ENCODE measurements around the gene MYL1. TPM values are rescaled to one million over a fixed set of nuclear protein-coding genes. Genes with fewer than 3 reads are reported as not detected.

Gene MYL1
- total RNA-seq, 1 donor from 2014 or later = 0.36 TPM

GRCh38 chr2:210271300-210271699 is 43.7 kb downstream of the MYL1 start:
- no peak for DNase-seq (ENCODE audit: low spot score in 2 of 2, unreplicated experiment in 2 of 2)
- no peak overlapping the region for H3K4me3 Mint-ChIP-seq
- H3K36me3 Mint-ChIP-seq = no peaks in the 10 kb centered on the region
- H3K4me1 Mint-ChIP-seq = no peaks in the 10 kb centered on the region
- peaks cover 14% of the 10 kb centered on the region for H3K27me3 Mint-ChIP-seq (ENCODE audit: low read depth)
- no peak overlapping the region for H3K27ac Mint-ChIP-seq
- peaks cover 8% of the 10 kb centered on the region for H3K9me3 Mint-ChIP-seq
- TF ChIP-seq CTCF (IDR thresholded peaks at IDR 0.05; ENCODE audit: unreplicated experiment) = no peak

- TF ChIP-seq CTCF (IDR thresholded peaks at IDR 0.05; ENCODE audit: unreplicated experiment) = no peak
- no peak overlapping the region for H3K4me3 Mint-ChIP-seq
- peaks cover 14% of the 10 kb centered on the region for H3K27me3 Mint-ChIP-seq (ENCODE audit: low read depth)
- no peaks in the 10 kb centered on the region for H3K9me3 Mint-ChIP-seq
- no peaks in the 10 kb centered on the region for H3K36me3 Mint-ChIP-seq
- no peak overlapping the region for H3K27ac Mint-ChIP-seq
- H3K4me1 Mint-ChIP-seq = no peaks in the 10 kb centered on the region
- DNase-seq (ENCODE audit: low spot score in 2 of 2, unreplicated experiment in 2 of 2) = no peak
Measured at GRCh38 chr2:210269148-210269547, 45.8 kb downstream of the MYL1 start.

GRCh38 chr2:210268281-210268680 is 46.7 kb downstream of the MYL1 start:
- H3K4me1 Mint-ChIP-seq = no peaks in the 10 kb centered on the region
- H3K9me3 Mint-ChIP-seq = no peaks in the 10 kb centered on the region
- H3K36me3 Mint-ChIP-seq = no peaks in the 10 kb centered on the region
- H3K27ac Mint-ChIP-seq = no peak overlapping the region
- no peak for DNase-seq (ENCODE audit: low spot score in 2 of 2, unreplicated experiment in 2 of 2)
- peaks cover 14% of the 10 kb centered on the region for H3K27me3 Mint-ChIP-seq (ENCODE audit: low read depth)
- TF ChIP-seq CTCF (IDR thresholded peaks at IDR 0.05; ENCODE audit: unreplicated experiment) = no peak
- H3K4me3 Mint-ChIP-seq = no peak overlapping the region

- Mint-ChIP-seq H3K4me1 (no peaks in the 10 kb centered on the region), H3K27ac (no peak overlapping the region), H3K4me3 (no peak overlapping the region), H3K9me3 (no peaks in the 10 kb centered on the region), H3K36me3 (no peaks in the 10 kb centered on the region), H3K27me3 (ENCODE audit: low read depth) (peaks cover 14% of the 10 kb centered on the region)
- DNase-seq (ENCODE audit: low spot score in 2 of 2, unreplicated experiment in 2 of 2) = no peak
- no peak for TF ChIP-seq CTCF (IDR thresholded peaks at IDR 0.05; ENCODE audit: unreplicated experiment)
Measured at GRCh38 chr2:210267698-210268097, 47.3 kb downstream of the MYL1 start.

- H3K27ac Mint-ChIP-seq = no peak overlapping the region
- H3K27me3 Mint-ChIP-seq (ENCODE audit: low read depth) = peaks cover 11% of the 10 kb centered on the region
- no peak for DNase-seq (ENCODE audit: low spot score in 2 of 2, unreplicated experiment in 2 of 2)
- no peaks in the 10 kb centered on the region for H3K4me1 Mint-ChIP-seq
- no peaks in the 10 kb centered on the region for H3K9me3 Mint-ChIP-seq
- H3K36me3 Mint-ChIP-seq = no peaks in the 10 kb centered on the region
- H3K4me3 Mint-ChIP-seq = no peak overlapping the region
- TF ChIP-seq CTCF (IDR thresholded peaks at IDR 0.05; ENCODE audit: unreplicated experiment) = no peak
Measured at GRCh38 chr2:210264282-210264681, 50.7 kb downstream of the MYL1 start.

- H3K4me3 Mint-ChIP-seq = no peak overlapping the region
- no peaks in the 10 kb centered on the region for H3K9me3 Mint-ChIP-seq
- H3K4me1 Mint-ChIP-seq = no peaks in the 10 kb centered on the region
- H3K36me3 Mint-ChIP-seq = no peaks in the 10 kb centered on the region
- peaks cover 10% of the 10 kb centered on the region for H3K27me3 Mint-ChIP-seq (ENCODE audit: low read depth)
- no peak for TF ChIP-seq CTCF (IDR thresholded peaks at IDR 0.05; ENCODE audit: unreplicated experiment)
- no peak for DNase-seq (ENCODE audit: low spot score in 2 of 2, unreplicated experiment in 2 of 2)
- H3K27ac Mint-ChIP-seq = no peak overlapping the region
Measured at GRCh38 chr2:210263841-210264240, 51.1 kb downstream of the MYL1 start.
